GM19239 (cell line): Measurements from ENCODE around the gene TLE3.

Experiments used
- DNase-seq: peaks from one replicate; pipeline ENCODE4 v3.0.0; 2011; ENCODE audit warnings: low spot score; ENCODE audit not compliant: insufficient read length
- FAIRE-seq: peaks from 2 replicates; lab custom pipeline; 2011; peaks lifted over from hg19 to GRCh38; lab: Jason Lieb, UNC

The TLE3 gene

GRCh38 chr15:70053001-70053715, 44.6 kb downstream of the TLE3 start:
- FAIRE-seq = no peak
- no peak for DNase-seq

GRCh38 chr15:70051948-70052633, 45.6 kb downstream of the TLE3 start:
- DNase-seq (no peak), FAIRE-seq (no peak)

- no peak for FAIRE-seq
These were observed 46.7 kb downstream of the TLE3 start for GRCh38 chr15:70050970-70051369.

GRCh38 chr15:70050441-70050840, 47.3 kb downstream of the TLE3 start:
- FAIRE-seq (no peak), DNase-seq (no peak)

More at GRCh38 chr15:70050970-70051369, 46.7 kb downstream of the TLE3 start:
- DNase-seq = no peak

- FAIRE-seq = no peak
- no peak for DNase-seq
These were observed 47.9 kb downstream of the TLE3 start for GRCh38 chr15:70049701-70050301.

DNA sequence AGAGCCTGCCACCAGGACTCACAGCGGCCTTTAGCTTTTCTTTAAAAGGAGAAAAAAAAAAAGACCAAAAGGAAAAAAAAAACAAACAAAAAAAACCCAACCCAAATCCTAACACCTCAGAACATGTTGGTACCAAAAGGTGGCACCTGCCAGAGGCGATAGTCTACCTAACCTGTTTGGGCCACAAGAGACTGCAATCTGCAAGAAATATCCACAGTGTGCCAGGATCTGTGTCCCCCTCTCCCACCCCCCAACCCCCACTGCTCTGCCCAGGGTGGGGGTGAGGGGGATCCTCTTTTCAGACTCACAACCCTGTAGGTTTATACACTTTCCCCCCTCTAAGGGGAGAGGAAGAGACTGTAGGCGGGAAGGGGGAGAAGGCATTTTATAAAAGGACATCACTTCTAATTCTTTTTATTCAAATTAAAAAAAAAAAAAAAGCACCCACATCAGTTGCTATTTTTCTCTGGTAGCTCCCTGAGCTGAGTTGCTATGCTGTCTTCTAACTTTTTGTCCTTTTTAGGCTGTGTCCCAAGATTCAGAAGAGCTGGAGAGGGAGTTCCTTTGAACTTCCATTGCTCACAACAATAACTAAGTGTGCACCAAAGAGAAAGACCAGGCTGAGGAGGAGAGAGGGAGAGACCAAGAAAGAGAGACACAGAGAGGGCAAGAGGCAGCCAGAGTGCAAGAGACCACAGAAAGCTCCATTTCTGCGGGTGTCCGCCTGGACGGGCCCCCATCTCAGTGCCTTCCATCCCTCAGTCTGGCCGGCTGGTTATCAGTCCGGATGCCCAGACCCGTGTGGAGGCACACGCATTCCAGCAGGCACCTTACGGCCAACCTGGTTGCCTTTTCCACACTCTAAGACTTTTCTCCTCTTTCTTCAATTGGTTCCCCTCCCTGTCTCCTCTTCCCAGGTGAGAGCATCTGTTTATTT, 48.9 kb downstream of the TLE3 start:
- no peak for FAIRE-seq
- no peak for DNase-seq

GRCh38 chr15:70048198-70048565, 49.5 kb downstream of the TLE3 start:
- FAIRE-seq = no peak
- DNase-seq = no peak

- FAIRE-seq = peak; percentile 52
- no peak for DNase-seq
These were observed 50.1 kb downstream of the TLE3 start for GRCh38 chr15:70047386-70048197.

GRCh38 chr15:70046679-70047369, 50.9 kb downstream of the TLE3 start:
- DNase-seq = no peak
- no peak for FAIRE-seq

- FAIRE-seq (no peak), DNase-seq (no peak)
These were observed 52.7 kb downstream of the TLE3 start for GRCh38 chr15:70045045-70045444.

GRCh38 chr15:70044168-70044567, 53.5 kb downstream of the TLE3 start:
- no peak for FAIRE-seq
- DNase-seq = no peak

GRCh38 chr15:70043590-70043989, 54.1 kb downstream of the TLE3 start:
- DNase-seq (no peak), FAIRE-seq (no peak)

- no peak for DNase-seq
- FAIRE-seq = no peak
These were observed 55.0 kb downstream of the TLE3 start for GRCh38 chr15:70042553-70043214.

- FAIRE-seq (peak; percentile 49), DNase-seq (no peak)
These were observed 57.8 kb downstream of the TLE3 start for GRCh38 chr15:70039917-70040316.

DNA sequence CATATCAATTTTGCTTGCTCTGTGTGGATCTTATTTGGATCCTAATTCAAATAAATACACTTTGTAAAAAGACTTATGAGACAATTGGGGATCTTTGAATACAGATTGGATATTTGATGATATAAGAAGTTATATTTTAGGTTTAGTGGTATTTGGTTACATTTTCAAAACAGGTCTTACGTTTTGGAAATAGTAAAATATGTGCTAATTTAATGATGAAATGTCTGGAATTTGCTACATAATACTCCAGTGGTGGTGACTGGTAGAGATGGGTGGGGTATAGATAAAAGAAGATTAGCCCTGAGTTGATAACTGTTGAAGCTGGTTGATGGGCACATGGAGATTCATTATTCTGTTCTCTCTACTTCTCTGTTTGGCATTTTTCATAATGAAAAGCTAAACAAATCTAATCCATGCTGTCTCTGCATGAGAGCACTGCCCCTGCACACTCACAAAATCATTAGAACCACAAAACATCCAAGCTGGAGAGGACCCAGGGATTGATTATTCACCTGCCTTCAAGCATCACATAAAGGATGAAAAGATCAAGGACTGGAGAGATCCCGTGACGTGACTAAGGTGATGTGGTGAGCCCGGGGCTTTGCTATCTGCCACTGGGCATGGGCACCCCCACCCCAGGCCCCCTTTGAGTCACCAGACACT, 58.9 kb downstream of the TLE3 start:
- FAIRE-seq (no peak), DNase-seq (no peak)

DNA sequence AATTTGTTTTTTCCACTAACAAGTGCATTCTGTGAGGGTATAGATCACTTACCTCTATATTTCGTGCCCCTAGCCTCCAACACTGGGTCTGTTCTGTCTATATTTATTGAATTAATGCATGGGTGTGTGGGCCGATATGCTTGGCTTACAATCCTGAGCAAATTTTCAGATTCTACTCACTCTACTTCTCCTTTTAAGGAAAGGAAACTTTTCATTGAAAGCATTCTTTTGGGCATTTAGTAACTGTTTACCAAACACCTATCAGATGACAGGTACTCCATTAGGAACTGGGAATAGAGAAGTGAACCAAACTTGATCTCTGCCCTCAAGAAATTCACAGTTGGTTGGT, 60.5 kb downstream of the TLE3 start:
- DNase-seq = no peak
- peak; percentile 49 for FAIRE-seq

DNA sequence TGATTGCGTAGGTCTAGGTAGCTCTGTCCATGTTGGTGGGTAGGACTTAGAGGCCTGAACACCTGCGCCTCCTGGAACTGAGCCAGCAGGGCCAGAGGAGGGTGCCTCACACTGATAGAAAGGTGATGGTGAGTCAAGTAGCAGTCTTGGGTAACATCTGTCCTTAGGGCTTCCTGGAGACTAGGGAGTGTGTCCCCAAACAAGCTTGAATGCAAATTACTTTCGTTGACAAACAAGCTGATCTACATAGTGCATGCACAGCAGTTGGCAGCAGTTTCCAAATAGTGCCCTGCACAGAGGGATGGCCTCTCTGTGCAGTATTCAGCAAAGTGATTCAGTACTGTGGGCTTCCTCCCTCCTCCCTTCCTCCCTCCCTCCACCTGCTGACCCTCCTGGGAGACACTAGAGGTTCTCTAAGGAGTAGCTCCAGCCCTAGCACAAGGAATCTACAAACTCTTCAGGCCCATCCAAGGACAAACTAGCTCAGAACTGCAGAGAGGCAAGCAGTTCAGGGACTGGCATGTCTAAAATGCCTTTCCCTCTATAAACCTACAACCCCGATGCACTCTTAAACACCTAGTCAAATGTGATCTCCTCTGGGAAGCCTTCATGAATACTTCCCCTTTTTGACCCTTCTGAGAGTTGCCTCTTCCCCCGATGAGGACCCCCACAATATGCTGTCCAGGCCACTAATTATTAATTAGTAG, 61.0 kb downstream of the TLE3 start:
- no peak for FAIRE-seq
- DNase-seq = peak; percentile 90

DNA sequence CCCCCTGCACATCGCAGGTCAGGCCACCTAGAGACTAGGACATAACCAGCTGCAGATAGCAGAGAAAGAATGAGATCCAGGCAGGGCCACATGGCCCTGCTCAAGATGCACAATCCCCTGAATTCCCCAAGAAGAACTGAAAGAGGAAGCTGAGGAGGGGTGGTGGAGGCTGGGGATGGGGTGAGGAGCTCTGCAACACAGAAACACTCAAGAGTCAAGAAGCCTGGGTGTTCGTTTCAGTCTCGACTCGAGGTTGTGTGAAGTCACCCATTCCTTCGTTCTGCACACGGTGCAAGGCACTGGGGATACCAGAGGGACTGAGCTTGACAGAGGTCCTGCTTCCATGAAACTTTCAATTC, 62.0 kb downstream of the TLE3 start:
- peak; percentile 93 for DNase-seq
- FAIRE-seq = peak; percentile 100
